HepG2 (cell line): Measurements from ENCODE around the gene FSD1.

ENCODE experiments used
- CEBPB ChIP-seq: IDR thresholded peaks from 2 replicates; pipeline ENCODE4 v1.6.1; 2011; ENCODE audit warnings: low read depth, low read length, improper control_type of control experiment, borderline replicate concordance
- FOSL1 ChIP-seq: sonication (generic); formaldehyde crosslinking; IDR thresholded peaks from 2 replicates; pipeline ENCODE4 v1.9.0; 2021; ENCODE audit warnings: missing genetic modification reagents, borderline replicate concordance
- GABPA ChIP-seq, 2 experiments: IDR thresholded peaks; 2 replicates each; pipeline ENCODE4 v1.6.1; 2011 to 2016; ENCODE audit warnings: low read depth in 2 of 2, low read length in 1 of 2, missing biosample characterization in 1 of 2, missing genetic modification characterization in 1 of 2
- HDAC2 ChIP-seq: sonication (generic); formaldehyde crosslinking; IDR thresholded peaks from 2 replicates; pipeline ENCODE4 v1.4.0; 2020; ENCODE audit warnings: missing genetic modification reagents
- MED13 ChIP-seq: sonication (generic); formaldehyde crosslinking; IDR thresholded peaks from 2 replicates; pipeline ENCODE4 v1.5.0; 2020; ENCODE audit warnings: missing genetic modification reagents
- MXI1 ChIP-seq: IDR thresholded peaks from 3 replicates; pipeline ENCODE4 v1.6.1; 2012; ENCODE audit warnings: low read depth, low read length, inconsistent platforms, borderline replicate concordance
- PHF8 ChIP-seq: sonication (generic); formaldehyde crosslinking; IDR thresholded peaks from 2 replicates; pipeline ENCODE4 v1.5.0; 2020; ENCODE audit warnings: missing genetic modification reagents
- POLR2A ChIP-seq, 2 experiments: IDR thresholded peaks; 2 replicates each; pipeline ENCODE4 v1.6.1; 2011; ENCODE audit warnings: low read depth in 2 of 2, low read length in 2 of 2, mild to moderate bottlenecking in 1 of 2, moderate library complexity in 1 of 2; ENCODE audit not compliant: insufficient read depth in 1 of 2
- SMARCE1 ChIP-seq: fragments of 450-650 bp; IDR thresholded peaks from 2 replicates; pipeline ENCODE4 v1.6.1; 2017; ENCODE audit warnings: borderline replicate concordance
- ZNF558 ChIP-seq: sonication (generic); formaldehyde crosslinking; IDR thresholded peaks from 2 replicates; pipeline ENCODE4 v1.9.0; 2022; ENCODE audit warnings: mild to moderate bottlenecking, missing genetic modification reagents, borderline replicate concordance
- TF ChIP-seq, protein P1 (sequence below): sonication (generic); formaldehyde crosslinking; IDR thresholded peaks from 2 replicates; pipeline ENCODE4 v1.5.0; 2020; ENCODE audit warnings: mild to moderate bottlenecking, missing genetic modification reagents, moderate library complexity
- TF ChIP-seq, protein P2 (sequence below): sonication (generic); formaldehyde crosslinking; IDR thresholded peaks from 2 replicates; pipeline ENCODE4 v1.5.0; 2020; ENCODE audit warnings: missing genetic modification reagents, mild to moderate bottlenecking, borderline replicate concordance
- TF ChIP-seq, protein P3 (sequence below): sonication (generic); formaldehyde crosslinking; IDR thresholded peaks from 2 replicates; pipeline ENCODE4 v1.5.1; 2020; ENCODE audit warnings: mild to moderate bottlenecking, missing genetic modification reagents
- TF ChIP-seq, protein P4 (sequence below): sonication (generic); formaldehyde crosslinking; IDR thresholded peaks from 2 replicates; pipeline ENCODE4 v1.5.1; 2020; ENCODE audit warnings: missing genetic modification reagents, mild to moderate bottlenecking, borderline replicate concordance

DNA sequence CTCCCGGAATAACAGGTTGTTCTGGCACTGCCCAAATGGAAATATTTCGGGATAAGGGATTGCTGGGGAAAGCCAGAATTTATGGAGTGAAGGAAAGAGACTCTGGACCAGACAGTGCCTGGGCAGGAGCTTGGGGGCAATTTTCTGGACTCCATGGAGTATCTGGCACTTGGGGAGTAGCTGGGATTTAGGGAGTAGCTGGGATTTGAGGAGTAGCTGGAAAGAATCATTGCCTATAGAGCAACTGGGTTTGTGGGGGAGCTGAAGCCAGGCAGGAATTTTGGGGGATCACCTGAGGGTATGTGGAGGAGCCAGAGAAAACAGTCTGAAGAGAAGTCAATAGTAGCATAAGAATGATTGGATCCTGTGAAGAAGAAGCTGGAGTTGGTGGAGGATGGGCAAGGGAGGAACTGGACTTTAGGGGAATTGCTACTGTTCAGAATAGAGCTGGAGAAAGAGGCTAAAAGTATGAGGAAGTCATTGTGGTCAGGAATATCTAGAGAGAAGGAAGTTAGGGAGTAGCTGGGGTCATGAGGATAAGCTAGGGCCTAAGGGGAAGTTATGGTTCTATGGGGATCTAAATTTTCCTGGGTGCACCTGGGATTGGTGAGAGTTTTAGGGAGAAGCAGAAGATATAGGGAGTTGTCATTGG is 14.8 kb downstream of the FSD1 start:
- no peak for TF ChIP-seq MXI1
- TF ChIP-seq POLR2A (IDR thresholded peaks at IDR 0.05; ENCODE audit: insufficient read depth in 1 of 2, low read depth in 2 of 2, low read length in 2 of 2) = no peak
- TF ChIP-seq MED13 (CRISPR knock-in tag) = no peak
- no peak for TF ChIP-seq FOSL1
- TF ChIP-seq, protein P1, sequence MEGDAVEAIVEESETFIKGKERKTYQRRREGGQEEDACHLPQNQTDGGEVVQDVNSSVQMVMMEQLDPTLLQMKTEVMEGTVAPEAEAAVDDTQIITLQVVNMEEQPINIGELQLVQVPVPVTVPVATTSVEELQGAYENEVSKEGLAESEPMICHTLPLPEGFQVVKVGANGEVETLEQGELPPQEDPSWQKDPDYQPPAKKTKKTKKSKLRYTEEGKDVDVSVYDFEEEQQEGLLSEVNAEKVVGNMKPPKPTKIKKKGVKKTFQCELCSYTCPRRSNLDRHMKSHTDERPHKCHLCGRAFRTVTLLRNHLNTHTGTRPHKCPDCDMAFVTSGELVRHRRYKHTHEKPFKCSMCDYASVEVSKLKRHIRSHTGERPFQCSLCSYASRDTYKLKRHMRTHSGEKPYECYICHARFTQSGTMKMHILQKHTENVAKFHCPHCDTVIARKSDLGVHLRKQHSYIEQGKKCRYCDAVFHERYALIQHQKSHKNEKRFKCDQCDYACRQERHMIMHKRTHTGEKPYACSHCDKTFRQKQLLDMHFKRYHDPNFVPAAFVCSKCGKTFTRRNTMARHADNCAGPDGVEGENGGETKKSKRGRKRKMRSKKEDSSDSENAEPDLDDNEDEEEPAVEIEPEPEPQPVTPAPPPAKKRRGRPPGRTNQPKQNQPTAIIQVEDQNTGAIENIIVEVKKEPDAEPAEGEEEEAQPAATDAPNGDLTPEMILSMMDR (CRISPR knock-in tag) = no peak
- TF ChIP-seq SMARCE1 = no peak
- TF ChIP-seq CEBPB = no peak
- no peak for TF ChIP-seq GABPA (IDR thresholded peaks at IDR 0.05; ENCODE audit: low read depth, low read length)
- no peak for TF ChIP-seq GABPA (CRISPR knock-in tag; IDR thresholded peaks at IDR 0.05; ENCODE audit: low read depth)
- TF ChIP-seq HDAC2 = no peak
- no peak for TF ChIP-seq ZNF558
- TF ChIP-seq, protein P2, sequence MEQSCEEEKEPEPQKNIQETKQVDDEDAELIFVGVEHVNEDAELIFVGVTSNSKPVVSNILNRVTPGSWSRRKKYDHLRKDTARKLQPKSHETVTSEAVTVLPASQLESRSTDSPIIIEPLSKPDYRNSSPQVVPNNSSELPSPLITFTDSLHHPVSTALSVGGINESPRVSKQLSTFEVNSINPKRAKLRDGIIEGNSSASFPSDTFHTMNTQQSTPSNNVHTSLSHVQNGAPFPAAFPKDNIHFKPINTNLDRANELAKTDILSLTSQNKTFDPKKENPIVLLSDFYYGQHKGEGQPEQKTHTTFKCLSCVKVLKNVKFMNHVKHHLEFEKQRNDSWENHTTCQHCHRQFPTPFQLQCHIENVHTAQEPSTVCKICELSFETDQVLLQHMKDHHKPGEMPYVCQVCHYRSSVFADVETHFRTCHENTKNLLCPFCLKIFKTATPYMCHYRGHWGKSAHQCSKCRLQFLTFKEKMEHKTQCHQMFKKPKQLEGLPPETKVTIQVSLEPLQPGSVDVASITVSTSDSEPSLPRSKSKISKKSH = no peak
- TF ChIP-seq, protein P3, sequence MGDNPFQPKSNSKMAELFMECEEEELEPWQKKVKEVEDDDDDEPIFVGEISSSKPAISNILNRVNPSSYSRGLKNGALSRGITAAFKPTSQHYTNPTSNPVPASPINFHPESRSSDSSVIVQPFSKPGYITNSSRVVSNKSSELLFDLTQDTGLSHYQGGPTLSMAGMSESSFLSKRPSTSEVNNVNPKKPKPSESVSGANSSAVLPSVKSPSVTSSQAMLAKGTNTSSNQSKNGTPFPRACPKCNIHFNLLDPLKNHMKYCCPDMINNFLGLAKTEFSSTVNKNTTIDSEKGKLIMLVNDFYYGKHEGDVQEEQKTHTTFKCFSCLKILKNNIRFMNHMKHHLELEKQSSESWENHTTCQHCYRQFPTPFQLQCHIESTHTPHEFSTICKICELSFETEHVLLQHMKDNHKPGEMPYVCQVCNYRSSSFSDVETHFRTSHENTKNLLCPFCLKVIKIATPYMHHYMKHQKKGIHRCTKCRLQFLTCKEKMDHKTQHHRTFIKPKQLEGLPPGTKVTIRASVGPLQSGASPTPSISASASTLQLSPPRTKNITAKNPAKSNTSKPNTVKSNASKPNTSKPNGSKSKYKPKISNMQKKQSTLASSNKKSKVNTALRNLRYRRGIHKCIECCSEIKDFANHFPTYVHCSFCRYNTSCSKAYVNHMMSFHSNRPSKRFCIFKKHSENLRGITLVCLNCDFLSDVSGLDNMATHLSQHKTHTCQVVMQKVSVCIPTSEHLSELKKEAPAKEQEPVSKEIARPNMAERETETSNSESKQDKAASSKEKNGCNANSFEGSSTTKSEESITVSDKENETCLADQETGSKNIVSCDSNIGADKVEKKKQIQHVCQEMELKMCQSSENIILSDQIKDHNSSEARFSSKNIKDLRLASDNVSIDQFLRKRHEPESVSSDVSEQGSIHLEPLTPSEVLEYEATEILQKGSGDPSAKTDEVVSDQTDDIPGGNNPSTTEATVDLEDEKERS (CRISPR knock-in tag) = no peak
- TF ChIP-seq, protein P4, sequence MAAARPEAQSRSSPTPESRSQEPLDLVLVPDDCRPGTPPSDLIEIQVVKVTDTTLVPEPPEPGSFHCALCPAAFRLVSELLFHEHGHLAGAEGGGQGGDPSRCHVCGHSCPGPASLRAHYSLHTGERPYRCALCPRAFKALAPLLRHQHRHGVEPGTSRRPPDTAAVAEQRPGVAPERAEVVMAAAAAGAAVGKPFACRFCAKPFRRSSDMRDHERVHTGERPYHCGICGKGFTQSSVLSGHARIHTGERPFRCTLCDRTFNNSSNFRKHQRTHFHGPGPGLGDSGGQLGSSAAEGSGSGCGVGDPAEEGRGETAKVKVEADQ (CRISPR knock-in tag) = no peak
- no peak for TF ChIP-seq PHF8
